HCT116 (cell line): ENCODE results near the gene TAS2R3.

ENCODE experiments used
- CEBPB ChIP-seq: IDR thresholded peaks from 2 replicates; pipeline ENCODE4 v1.6.1; 2012; ENCODE audit warnings: low read depth
- CTCF ChIP-seq, 3 experiments: fragments of 200-600 bp in 1 of 3; sonication (generic) in 1 of 3; IDR thresholded peaks in 2 of 3; conservative IDR thresholded peaks in 1 of 3; 2 replicates each; pipeline ENCODE4 v1.5.1; 2012 to 2017; ENCODE audit warnings: low read depth in 2 of 3, low read length in 2 of 3, antibody characterized with exemption in 1 of 3, borderline replicate concordance in 1 of 3, control low read depth in 1 of 3, mild to moderate bottlenecking in 1 of 3, mixed read lengths in 1 of 3, mixed run types in 1 of 3, moderate library complexity in 1 of 3; ENCODE audit not compliant: insufficient read depth in 1 of 3
- POLR2A ChIP-seq: IDR thresholded peaks from 2 replicates; pipeline ENCODE4 v1.7.0; 2011; ENCODE audit warnings: borderline replicate concordance; ENCODE audit not compliant: insufficient read depth, insufficient read length; ENCODE audit errors: extremely low read depth
- SIN3A ChIP-seq: IDR thresholded peaks from 2 replicates; pipeline ENCODE4 v1.6.1; 2012; ENCODE audit warnings: low read depth

DNA sequence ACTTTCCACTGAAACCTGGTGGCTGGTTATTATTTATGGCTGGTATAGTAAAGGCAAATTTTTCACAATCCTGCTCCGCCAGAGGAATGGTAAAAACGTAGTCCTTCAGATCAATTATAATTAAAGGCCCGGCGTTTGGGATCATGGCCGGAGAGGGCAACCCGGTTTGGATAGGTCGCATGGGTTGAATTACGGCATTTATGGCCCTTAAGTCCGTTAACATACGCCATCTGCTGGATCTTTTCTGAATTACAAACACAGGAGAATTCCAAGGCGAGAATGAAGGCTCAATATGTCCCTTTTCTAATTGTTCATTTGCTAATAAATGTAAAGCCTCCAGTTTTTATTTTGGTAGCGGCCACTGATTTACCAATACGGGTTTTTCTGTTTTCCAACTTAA lies 11.3 kb upstream of the TAS2R3 start:
- TF ChIP-seq SIN3A (no peak), CEBPB (no peak), POLR2A (no peak), CTCF (IDR thresholded peaks at IDR 0.05 in 2 of 3, conservative IDR thresholded peaks at IDR 0.05 in 1 of 3; ENCODE audit: borderline replicate concordance in 1 of 3, insufficient read depth in 1 of 3, low read depth in 2 of 3, low read length in 2 of 3) (peak in 2 of 3 experiments; percentile 43 to 61; a peak in 4 of 6 replicates)
